ENCODE measurements around the gene SOWAHC.
"Not testable (repeated sequence)": the region's sequence is repeated elsewhere in the genome, so short reads cannot be mapped to it uniquely, and the experiment has no call there.

The SOWAHC gene

DNA sequence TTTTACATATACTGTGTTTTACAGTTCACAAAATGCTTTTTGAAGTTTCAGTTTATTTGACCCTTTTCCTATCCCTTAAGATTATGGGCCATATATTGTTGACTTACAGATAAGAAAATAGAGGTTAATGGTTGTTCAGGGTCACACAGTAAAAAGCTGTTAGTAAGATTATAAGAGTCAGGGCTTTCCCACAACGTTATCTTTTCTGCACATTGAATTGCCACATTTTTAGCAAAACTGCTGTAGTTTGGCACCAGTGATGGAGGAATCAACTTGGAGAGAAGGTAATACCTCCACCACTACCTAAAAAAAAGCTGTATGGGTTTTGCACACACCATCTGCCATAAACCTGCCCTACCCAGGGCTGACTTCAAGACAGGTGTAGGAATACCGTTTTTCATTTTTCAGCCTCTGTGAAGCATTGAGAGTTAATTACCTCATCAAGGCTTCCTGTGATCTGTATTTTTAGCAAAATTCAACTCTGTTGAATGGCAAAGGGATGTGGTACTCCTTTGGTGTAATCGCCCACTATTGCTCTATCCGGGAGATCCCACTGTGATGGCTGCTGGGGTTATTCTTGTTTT lies 5.0 kb downstream of the SOWAHC start:
- Histone ChIP-seq H3K4me3 (ENCODE audit: low read depth in 1 of 2, low read length in 2 of 2) (no peak overlapping the region), H3K9me3 (ENCODE audit: low read length) (no peaks in the 10 kb centered on the region), H3K4me1 (ENCODE audit: insufficient read depth, low read length) (peaks cover 18% of the 10 kb centered on the region), H3K27me3 (ENCODE audit: control insufficient read depth in 1 of 2, insufficient read depth in 2 of 2, low read length in 2 of 2) (no peaks in the 10 kb centered on the region), H3K27ac (ENCODE audit: low read depth, low read length) (no peak overlapping the region), H3K36me3 (ENCODE audit: insufficient read depth, low read length) (no peaks in the 10 kb centered on the region), H3K9ac (ENCODE audit: low read length) (no peak overlapping the region)

DNA sequence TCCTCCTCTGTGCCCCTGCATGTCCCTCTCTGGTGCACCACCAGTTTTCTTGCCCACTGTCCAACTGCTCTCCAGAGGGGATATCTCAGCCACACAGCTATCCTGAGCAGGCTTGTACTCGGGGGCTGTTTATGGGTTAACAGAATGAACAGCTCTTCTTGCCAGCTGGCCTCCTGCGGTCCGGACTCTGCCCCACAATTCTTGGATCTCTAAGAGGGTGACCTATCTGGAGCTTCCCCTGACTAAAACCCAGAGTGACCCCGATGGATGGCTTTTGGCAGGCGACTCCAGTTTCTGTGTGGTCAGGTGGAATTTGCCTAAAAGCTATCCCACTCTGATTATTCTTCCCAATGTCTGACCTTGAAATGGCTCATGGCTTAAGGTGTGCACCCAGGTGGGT lies 9.1 kb downstream of the SOWAHC start:
- H3K9ac ChIP-seq (ENCODE audit: low read length), result no peak overlapping the region
- H3K27me3 ChIP-seq (ENCODE audit: control insufficient read depth in 1 of 2, insufficient read depth in 2 of 2, low read length in 2 of 2), result no peaks in the 10 kb centered on the region
- no peak overlapping the region for H3K27ac ChIP-seq (ENCODE audit: low read depth, low read length)
- H3K4me3 ChIP-seq (ENCODE audit: low read depth in 1 of 2, low read length in 2 of 2), result no peak overlapping the region
- H3K9me3 ChIP-seq (ENCODE audit: low read length), result no peaks in the 10 kb centered on the region
- no peaks in the 10 kb centered on the region for H3K36me3 ChIP-seq (ENCODE audit: insufficient read depth, low read length)
- no peaks in the 10 kb centered on the region for H3K4me1 ChIP-seq (ENCODE audit: insufficient read depth, low read length)

DNA sequence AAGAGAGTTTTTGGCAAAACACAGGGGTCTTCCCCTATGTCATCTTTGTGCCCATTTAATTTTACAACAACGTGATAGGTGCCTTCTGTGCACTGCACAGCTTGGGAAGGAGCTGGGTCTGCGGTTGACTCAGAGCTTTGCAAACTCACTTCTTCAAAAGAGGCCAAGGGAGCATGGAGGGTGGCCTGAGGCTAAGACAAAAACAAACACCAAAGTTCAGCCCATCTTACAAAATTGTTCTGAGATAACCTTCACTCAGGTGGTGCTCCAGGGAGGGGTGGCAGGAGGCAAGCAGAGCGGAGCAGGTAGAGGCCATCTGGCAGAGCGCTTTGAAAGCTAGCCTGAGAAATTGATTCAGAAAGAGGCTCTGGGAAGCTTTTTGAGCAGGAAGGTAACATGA lies 9.8 kb downstream of the SOWAHC start:
- Histone ChIP-seq H3K4me3 (ENCODE audit: low read depth in 1 of 2, low read length in 2 of 2) (no peak overlapping the region), H3K9ac (ENCODE audit: low read length) (no peak overlapping the region), H3K27ac (ENCODE audit: low read depth, low read length) (no peak overlapping the region), H3K36me3 (ENCODE audit: insufficient read depth, low read length) (no peaks in the 10 kb centered on the region), H3K9me3 (ENCODE audit: low read length) (no peaks in the 10 kb centered on the region), H3K27me3 (ENCODE audit: control insufficient read depth in 1 of 2, insufficient read depth in 2 of 2, low read length in 2 of 2) (no peaks in the 10 kb centered on the region), H3K4me1 (ENCODE audit: insufficient read depth, low read length) (no peaks in the 10 kb centered on the region)

DNA sequence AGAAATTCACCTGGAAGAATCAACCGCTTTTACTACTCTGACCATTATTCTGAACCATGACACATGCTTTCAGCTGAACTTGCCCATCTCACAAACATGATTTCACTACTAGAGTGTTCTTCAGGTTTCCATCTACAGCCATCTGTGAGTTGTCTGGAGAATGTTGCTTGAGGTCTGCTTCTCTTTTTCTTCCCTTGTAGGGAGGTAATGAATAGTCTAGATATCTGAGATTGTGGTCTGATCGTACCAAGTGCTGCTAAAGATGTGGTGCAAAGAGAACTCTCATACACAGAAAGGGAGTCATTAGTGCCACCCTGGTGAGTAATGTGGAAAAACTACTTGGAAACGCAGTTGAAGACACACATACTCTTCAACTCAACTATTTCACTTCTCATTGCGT lies 10.2 kb downstream of the SOWAHC start:
- no peak overlapping the region for H3K9ac ChIP-seq (ENCODE audit: low read length)
- no peaks in the 10 kb centered on the region for H3K4me1 ChIP-seq (ENCODE audit: insufficient read depth, low read length)
- H3K27me3 ChIP-seq (ENCODE audit: control insufficient read depth in 1 of 2, insufficient read depth in 2 of 2, low read length in 2 of 2), result no peaks in the 10 kb centered on the region
- no peak overlapping the region for H3K4me3 ChIP-seq (ENCODE audit: low read depth in 1 of 2, low read length in 2 of 2)
- no peak overlapping the region for H3K27ac ChIP-seq (ENCODE audit: low read depth, low read length)
- H3K9me3 ChIP-seq (ENCODE audit: low read length), result no peaks in the 10 kb centered on the region
- no peaks in the 10 kb centered on the region for H3K36me3 ChIP-seq (ENCODE audit: insufficient read depth, low read length)

DNA sequence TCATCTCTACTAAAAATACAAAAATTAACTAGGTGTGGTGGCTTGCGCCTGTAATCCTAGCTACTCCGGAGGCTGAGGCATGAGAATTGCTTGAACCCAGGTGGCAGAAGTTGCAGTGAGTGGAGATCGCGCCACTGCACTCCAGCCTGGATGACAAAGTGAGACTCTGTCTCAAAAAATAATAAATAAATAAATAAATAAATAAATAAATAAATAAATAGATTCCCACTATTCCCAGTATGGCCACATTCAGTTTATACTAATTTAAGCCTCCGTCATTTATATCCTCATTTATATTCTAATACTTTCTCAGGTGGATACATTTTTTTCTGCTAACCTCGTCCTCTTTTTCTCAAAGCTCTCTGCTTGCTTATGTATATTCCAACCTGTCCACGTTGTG lies 14.2 kb downstream of the SOWAHC start:
- not testable (repeated sequence) for H3K27ac ChIP-seq (ENCODE audit: low read depth, low read length); H3K36me3 ChIP-seq (ENCODE audit: insufficient read depth, low read length); H3K4me1 ChIP-seq (ENCODE audit: insufficient read depth, low read length); H3K9ac ChIP-seq (ENCODE audit: low read length); H3K4me3 ChIP-seq (ENCODE audit: low read depth in 1 of 2, low read length in 2 of 2); H3K9me3 ChIP-seq (ENCODE audit: low read length); H3K27me3 ChIP-seq (ENCODE audit: control insufficient read depth in 1 of 2, insufficient read depth in 2 of 2, low read length in 2 of 2)

DNA sequence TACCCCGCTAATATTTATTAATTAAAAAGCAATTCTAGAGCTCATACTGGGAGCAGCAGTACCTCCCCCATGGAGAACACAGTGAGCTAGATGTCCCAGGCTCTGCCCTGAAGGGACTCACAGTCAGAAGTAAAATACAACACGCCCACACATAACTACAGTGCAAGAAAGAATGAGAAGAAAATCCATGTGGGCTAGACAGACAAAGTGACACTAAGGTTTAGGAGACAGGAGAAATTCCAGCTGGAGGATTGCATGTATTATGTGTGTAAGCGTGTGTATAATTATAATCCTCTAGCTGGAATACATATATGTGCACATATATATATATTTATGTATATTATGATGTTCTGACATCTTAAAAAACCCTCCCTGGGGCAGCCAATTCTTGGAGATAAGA lies 15.7 kb downstream of the SOWAHC start:
- Histone ChIP-seq H3K4me1 (ENCODE audit: insufficient read depth, low read length) (no peaks in the 10 kb centered on the region), H3K27ac (ENCODE audit: low read depth, low read length) (no peak overlapping the region)

DNA sequence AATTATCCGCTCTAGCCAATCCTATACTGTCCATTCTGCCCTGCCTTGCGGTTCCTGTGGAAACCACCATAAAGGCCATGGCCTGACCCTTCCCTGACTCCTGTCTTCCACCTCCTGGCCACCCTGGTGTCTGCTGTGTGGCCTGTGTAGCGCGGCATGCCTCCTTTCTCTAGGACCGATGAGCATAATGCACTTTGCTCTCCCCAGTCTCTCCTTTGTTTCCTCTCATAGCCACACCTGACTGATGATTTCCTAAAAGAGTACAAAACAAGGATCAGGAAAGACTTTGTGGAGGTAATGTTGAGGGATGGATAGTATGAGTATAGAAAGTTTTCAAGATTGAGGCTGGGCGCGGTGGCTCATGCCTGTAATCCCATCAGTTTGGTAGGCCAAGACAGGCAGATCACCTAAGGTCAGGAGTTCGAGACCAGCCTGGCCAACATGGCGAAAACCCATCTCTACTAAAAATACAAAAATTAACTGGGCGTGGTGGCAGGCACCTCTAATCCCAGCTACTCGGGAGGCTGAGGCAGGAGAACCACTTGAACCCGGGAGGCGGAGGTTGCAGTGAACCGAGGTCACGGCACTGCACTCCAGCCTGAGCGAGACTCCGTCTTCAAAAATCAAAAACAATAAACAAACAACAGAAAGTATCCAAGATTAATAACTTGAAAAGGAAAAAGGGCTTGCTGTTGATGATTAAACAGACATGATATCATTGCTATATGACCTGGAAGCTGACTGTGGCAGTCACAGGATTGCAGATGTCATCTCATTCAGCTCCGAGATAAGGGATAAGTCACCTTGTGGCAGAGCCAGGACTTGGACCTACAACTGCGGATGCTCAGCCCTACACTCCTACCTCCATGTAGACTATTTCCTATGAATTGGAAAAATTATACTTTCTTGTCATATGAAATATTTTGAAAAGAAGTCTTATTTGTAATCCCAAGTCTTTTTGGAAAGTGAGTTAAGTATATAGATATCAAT lies 16.6 kb downstream of the SOWAHC start:
- no peak overlapping the region for H3K9ac ChIP-seq (ENCODE audit: low read length)
- H3K9me3 ChIP-seq (ENCODE audit: low read length), result no peaks in the 10 kb centered on the region
- H3K27ac ChIP-seq (ENCODE audit: low read depth, low read length), result no peak overlapping the region
- no peaks in the 10 kb centered on the region for H3K36me3 ChIP-seq (ENCODE audit: insufficient read depth, low read length)
- H3K27me3 ChIP-seq (ENCODE audit: control insufficient read depth in 1 of 2, insufficient read depth in 2 of 2, low read length in 2 of 2), result no peaks in the 10 kb centered on the region
- no peaks in the 10 kb centered on the region for H3K4me1 ChIP-seq (ENCODE audit: insufficient read depth, low read length)
- no peak overlapping the region for H3K4me3 ChIP-seq (ENCODE audit: low read depth in 1 of 2, low read length in 2 of 2)

More for the DNA sequence above, 15.7 kb downstream of the SOWAHC start:
- H3K9me3 ChIP-seq (ENCODE audit: low read length), result no peaks in the 10 kb centered on the region
- no peak overlapping the region for H3K4me3 ChIP-seq (ENCODE audit: low read depth in 1 of 2, low read length in 2 of 2)
- no peak overlapping the region for H3K9ac ChIP-seq (ENCODE audit: low read length)
- H3K36me3 ChIP-seq (ENCODE audit: insufficient read depth, low read length), result no peaks in the 10 kb centered on the region
- no peaks in the 10 kb centered on the region for H3K27me3 ChIP-seq (ENCODE audit: control insufficient read depth in 1 of 2, insufficient read depth in 2 of 2, low read length in 2 of 2)

DNA sequence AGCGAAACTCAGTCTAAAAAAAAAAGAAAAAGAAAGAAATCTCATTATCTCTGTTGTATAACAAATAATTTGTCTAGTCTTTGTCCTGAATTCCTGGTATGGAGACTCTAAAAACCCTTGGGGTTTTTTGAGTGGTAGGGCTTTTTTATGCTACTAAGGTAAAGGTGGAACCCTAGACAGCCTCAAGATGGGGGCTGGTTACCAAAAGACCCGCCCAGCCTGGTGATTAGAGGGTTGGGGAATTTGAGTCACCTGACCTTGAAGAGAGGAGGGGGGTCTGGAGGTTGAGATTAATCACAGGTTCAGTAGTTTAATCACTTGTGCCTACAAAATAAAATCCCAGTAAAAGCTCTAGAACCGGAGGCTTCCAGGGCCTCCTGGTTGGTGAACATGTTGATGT lies 17.6 kb downstream of the SOWAHC start:
- Histone ChIP-seq H3K27ac (ENCODE audit: low read depth, low read length) (no peak overlapping the region), H3K4me1 (ENCODE audit: insufficient read depth, low read length) (no peaks in the 10 kb centered on the region), H3K27me3 (ENCODE audit: control insufficient read depth in 1 of 2, insufficient read depth in 2 of 2, low read length in 2 of 2) (no peaks in the 10 kb centered on the region), H3K9me3 (ENCODE audit: low read length) (no peaks in the 10 kb centered on the region), H3K4me3 (ENCODE audit: low read depth in 1 of 2, low read length in 2 of 2) (no peak overlapping the region), H3K9ac (ENCODE audit: low read length) (no peak overlapping the region), H3K36me3 (ENCODE audit: insufficient read depth, low read length) (no peaks in the 10 kb centered on the region)

DNA sequence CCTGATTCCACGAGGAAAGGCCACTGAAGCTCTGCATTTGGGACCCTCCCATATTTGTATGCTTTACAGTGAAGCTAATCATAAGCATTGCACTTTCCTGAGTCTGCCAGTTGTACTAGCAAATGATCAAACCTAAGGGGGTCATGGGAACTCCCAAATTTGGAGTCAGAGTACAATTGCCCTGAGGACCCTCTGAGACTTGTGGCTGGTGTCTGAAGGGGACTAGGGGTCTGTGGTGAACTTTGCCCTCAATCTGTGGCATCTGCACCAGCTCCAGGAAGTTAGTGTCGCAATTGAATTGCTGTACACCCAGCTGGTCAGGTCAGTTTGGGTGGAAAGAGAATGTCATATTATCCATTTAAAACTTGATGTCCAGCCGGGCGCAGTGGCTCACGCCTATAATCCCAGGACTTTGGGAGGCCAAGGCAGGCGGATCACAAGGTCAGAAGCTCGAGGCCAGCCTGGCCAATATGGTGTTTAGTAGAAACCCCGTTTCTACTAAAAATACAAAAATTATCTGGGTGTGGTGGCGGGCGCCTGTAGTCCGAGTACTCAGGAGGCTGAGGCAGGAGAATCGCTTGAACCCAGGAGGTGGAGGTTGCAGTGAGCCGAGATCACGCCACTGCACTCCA lies 18.1 kb downstream of the SOWAHC start:
- Histone ChIP-seq H3K9ac (ENCODE audit: low read length) (no peak overlapping the region), H3K36me3 (ENCODE audit: insufficient read depth, low read length) (no peaks in the 10 kb centered on the region), H3K27me3 (ENCODE audit: control insufficient read depth in 1 of 2, insufficient read depth in 2 of 2, low read length in 2 of 2) (no peaks in the 10 kb centered on the region), H3K4me1 (ENCODE audit: insufficient read depth, low read length) (no peaks in the 10 kb centered on the region), H3K27ac (ENCODE audit: low read depth, low read length) (no peak overlapping the region), H3K9me3 (ENCODE audit: low read length) (no peaks in the 10 kb centered on the region), H3K4me3 (ENCODE audit: low read depth in 1 of 2, low read length in 2 of 2) (no peak overlapping the region)

DNA sequence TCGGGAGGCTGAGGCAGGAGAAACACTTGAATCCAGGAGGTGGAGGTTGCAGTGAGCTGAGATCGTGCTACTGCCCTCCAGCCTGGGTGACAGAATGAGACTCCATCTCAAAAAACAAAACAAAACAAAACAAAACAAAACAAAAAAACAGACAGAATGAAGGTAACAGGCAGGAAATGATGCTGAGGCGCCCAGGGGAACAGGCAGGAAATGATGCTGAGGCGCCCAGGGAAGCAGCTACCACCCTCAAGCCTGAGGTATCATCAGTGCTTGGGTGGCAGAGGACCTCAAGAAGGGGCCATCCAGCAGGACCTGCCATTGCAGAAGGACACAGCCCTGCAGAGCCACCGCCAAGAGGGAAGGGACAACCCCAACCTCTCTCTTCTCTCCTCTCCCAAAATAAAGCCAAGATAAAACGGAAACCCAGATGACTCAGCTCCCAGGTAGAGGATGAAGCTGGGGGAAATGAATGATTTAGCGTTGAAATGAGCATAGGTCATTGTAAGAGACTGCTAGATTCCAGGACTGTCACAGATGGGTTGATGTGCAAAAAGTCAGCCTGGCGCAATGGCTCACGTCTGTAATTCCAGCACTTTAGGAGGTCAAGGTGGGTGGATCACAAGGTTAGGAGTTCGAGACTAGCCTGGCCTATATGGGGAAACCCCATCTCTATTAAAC lies 19.3 kb downstream of the SOWAHC start:
- Histone ChIP-seq H3K27me3 (ENCODE audit: control insufficient read depth in 1 of 2, insufficient read depth in 2 of 2, low read length in 2 of 2) (no peaks in the 10 kb centered on the region), H3K27ac (ENCODE audit: low read depth, low read length) (no peak overlapping the region), H3K36me3 (ENCODE audit: insufficient read depth, low read length) (no peaks in the 10 kb centered on the region)

More for the DNA sequence above, 19.3 kb downstream of the SOWAHC start:
- Histone ChIP-seq H3K4me3 (ENCODE audit: low read depth in 1 of 2, low read length in 2 of 2) (no peak overlapping the region), H3K4me1 (ENCODE audit: insufficient read depth, low read length) (no peaks in the 10 kb centered on the region), H3K9ac (ENCODE audit: low read length) (no peak overlapping the region), H3K9me3 (ENCODE audit: low read length) (no peaks in the 10 kb centered on the region)

Measured in muscle layer of colon (tissue), 2 donors.